Kidney epithelial cell (primary cell): ENCODE measurements around the gene GAST. TPM values are rescaled to one million over a fixed set of nuclear protein-coding genes. Genes with fewer than 3 reads are reported as not detected.
"Not testable (repeated sequence)": the region's sequence is repeated elsewhere in the genome, so short reads cannot be mapped to it uniquely, and the experiment has no call there.

Experiments used
- DNase-seq: peaks from one replicate; pipeline ENCODE4 v3.0.0-alpha.2; 2010; ENCODE audit warnings: low read depth
- H3K27me3 ChIP-seq: 2 replicates; pipeline ENCODE4 v1.6.0; 2011; ENCODE audit warnings: low read length; ENCODE audit not compliant: control insufficient read depth, insufficient read depth
- H3K36me3 ChIP-seq: 2 replicates; pipeline ENCODE4 v1.5.1; 2011; ENCODE audit warnings: low read length; ENCODE audit not compliant: control insufficient read depth, insufficient read depth
- H3K4me3 ChIP-seq: 2 replicates; pipeline ENCODE4 v1.5.1; 2011; ENCODE audit warnings: low read depth, mild to moderate bottlenecking, control low read depth, low read length
- CTCF ChIP-seq: IDR thresholded peaks from 2 replicates; pipeline ENCODE4 v1.5.1; 2011; ENCODE audit warnings: mild to moderate bottlenecking, moderate library complexity, low read length, control low read depth, inconsistent platforms; ENCODE audit not compliant: insufficient read depth, poor library complexity, severe bottlenecking
- total RNA-seq: library from RNA; depleted of rRNA; stranded (reverse); fragments of >200 nt; gene quantifications from 2 replicates; pipeline ENCODE4 v1.2.3, GENCODE V29; 2015

The GAST gene
- total RNA-seq, 1 donor from 2014 or later = not detected

GRCh38 chr17:41682631-41683030 lies 29.5 kb upstream of the GAST start:
- H3K36me3 ChIP-seq = no peaks in the 10 kb centered on the region
- H3K27me3 ChIP-seq = no peaks in the 10 kb centered on the region
- no peak overlapping the region for H3K4me3 ChIP-seq
- no peak for TF ChIP-seq CTCF
- DNase-seq = no peak

- Histone ChIP-seq H3K36me3 (no peaks in the 10 kb centered on the region), H3K4me3 (no peak overlapping the region), H3K27me3 (no peaks in the 10 kb centered on the region)
- DNase-seq = no peak
- TF ChIP-seq CTCF = no peak
Observed at GRCh38 chr17:41683441-41684007, 28.6 kb upstream of the GAST start.

GRCh38 chr17:41684035-41684434 lies 28.1 kb upstream of the GAST start:
- no peak overlapping the region for H3K4me3 ChIP-seq

GRCh38 chr17:41685753-41686152 lies 26.4 kb upstream of the GAST start:
- DNase-seq, H3K36me3 ChIP-seq, H3K27me3 ChIP-seq, H3K4me3 ChIP-seq: not testable (repeated sequence)

More at GRCh38 chr17:41684035-41684434, 28.1 kb upstream of the GAST start:
- DNase-seq = no peak
- Histone ChIP-seq H3K27me3 (no peaks in the 10 kb centered on the region), H3K36me3 (no peaks in the 10 kb centered on the region)
- TF ChIP-seq CTCF = no peak

- Histone ChIP-seq H3K27me3 (no peaks in the 10 kb centered on the region), H3K4me3 (no peak overlapping the region), H3K36me3 (peaks cover 7% of the 10 kb centered on the region)
- DNase-seq = no peak
- no peak for TF ChIP-seq CTCF
Observed at GRCh38 chr17:41686281-41686680, 25.9 kb upstream of the GAST start.

GRCh38 chr17:41687828-41688640 lies 24.1 kb upstream of the GAST start:
- DNase-seq = no peak
- Histone ChIP-seq H3K27me3 (no peaks in the 10 kb centered on the region), H3K4me3 (peak overlapping the region; percentile 45), H3K36me3 (peaks cover 7% of the 10 kb centered on the region)
- peak; percentile 51 for TF ChIP-seq CTCF
